A549 (cell line): ENCODE measurements around the gene PPP2R2C. TPM values are rescaled to one million over a fixed set of nuclear protein-coding genes. Genes with fewer than 3 reads are reported as not detected.

Source experiments
- ATAC-seq, 2 experiments: fragments of 200-7000 bp in 1 of 2; fragments of >200 bp in 1 of 2; cut with Nextera tagmentation in 1 of 2; cut with Tn5 transposase in 1 of 2; 3 replicates each; pipeline versions ENCODE4 v1.8.0 to v1.9.1; 2018 to 2020; ENCODE audit warnings: mild to moderate bottlenecking in 1 of 2, moderate library complexity in 1 of 2
- CTCF ChIA-PET: fragments of 300-600 bp; sonication (Branson Sonifier 250); formaldehyde crosslinking; extraction: SDS; loops from one replicate; lab custom pipeline; 2021; ENCODE audit warnings: antibody characterized with exemption, inconsistent platforms; lab: Yijun Ruan, JAX
- POLR2A ChIA-PET: fragments of 350-600 bp; formaldehyde crosslinking; extraction: SDS; loops from one replicate; lab custom pipeline; 2021; ENCODE audit warnings: antibody characterized with exemption, inconsistent platforms; lab: Yijun Ruan, JAX
- DNase-seq, 2 experiments: peaks; one replicate each; pipeline versions ENCODE4 v3.0.0 to v3.0.0-alpha.2; 2011 to 2016; ENCODE audit warnings: low read depth in 1 of 2, low spot score in 1 of 2
- FAIRE-seq: peaks from 2 replicates; lab custom pipeline; 2011; peaks lifted over from hg19 to GRCh38; lab: Jason Lieb, UNC
- H3K27ac ChIP-seq, 2 experiments: fragments of >200 bp; sonication (Bioruptor Twin); formaldehyde crosslinking; 3 replicates each; pipeline ENCODE4 v1.5.1; 2016 to 2017
- H3K4me1 ChIP-seq: fragments of >200 bp; sonication (Bioruptor Twin); formaldehyde crosslinking; 3 replicates; pipeline ENCODE4 v1.6.1; 2016
- H3K4me2 ChIP-seq: fragments of >200 bp; sonication (Bioruptor Twin); formaldehyde crosslinking; 3 replicates; pipeline ENCODE4 v1.6.1; 2016
- H3K4me3 ChIP-seq: fragments of >200 bp; sonication (Bioruptor Twin); formaldehyde crosslinking; 3 replicates; pipeline ENCODE4 v1.5.1; 2016
- H3K9me3 ChIP-seq: fragments of >200 bp; sonication (Bioruptor Twin); formaldehyde crosslinking; 3 replicates; pipeline ENCODE4 v1.6.1; 2016
- BHLHE40 ChIP-seq: IDR thresholded peaks from 2 replicates; pipeline ENCODE4 v1.6.1; 2012; ENCODE audit warnings: low read depth, low read length, inconsistent platforms
- CBX8 ChIP-seq: fragments of 200-600 bp; sonication (generic); IDR thresholded peaks from 2 replicates; pipeline ENCODE4 v1.6.1; 2016
- CEBPB ChIP-seq, 2 experiments: fragments of >200 bp in 1 of 2; sonication (Bioruptor Twin) in 1 of 2; formaldehyde crosslinking in 1 of 2; IDR thresholded peaks; 2 replicates each; pipeline ENCODE4 v1.6.1; 2012 to 2016
- CHD2 ChIP-seq: fragments of 150-350 bp; IDR thresholded peaks from 2 replicates; pipeline ENCODE4 v1.6.1; 2014; ENCODE audit warnings: low read length; ENCODE audit not compliant: partially characterized antibody
- CHD4 ChIP-seq: fragments of 200-600 bp; sonication (generic); IDR thresholded peaks from 2 replicates; pipeline ENCODE4 v1.6.1; 2016; ENCODE audit warnings: antibody characterized with exemption, mild to moderate bottlenecking, borderline replicate concordance
- ESRRA ChIP-seq: fragments of 150-350 bp; IDR thresholded peaks from 2 replicates; pipeline ENCODE4 v1.6.1; 2014; ENCODE audit warnings: mild to moderate bottlenecking, low read length, borderline replicate concordance
- FOSB ChIP-seq: fragments of 250-450 bp; sonication (Bioruptor Pico); IDR thresholded peaks from 2 replicates; pipeline ENCODE4 v1.5.0; 2020; ENCODE audit warnings: mild to moderate bottlenecking, moderate library complexity
- FOSL2 ChIP-seq, 2 experiments: fragments of 450-650 bp in 1 of 2; fragments of >200 bp in 1 of 2; sonication (Bioruptor Twin) in 1 of 2; formaldehyde crosslinking; IDR thresholded peaks; 2 replicates each; pipeline versions ENCODE4 v1.5.0 to v1.6.1; 2016 to 2020; ENCODE audit warnings: mild to moderate bottlenecking in 1 of 2, moderate library complexity in 1 of 2
- GATA3 ChIP-seq: IDR thresholded peaks from 2 replicates; pipeline ENCODE4 v1.6.1; 2012; ENCODE audit warnings: borderline replicate concordance
- HEYL ChIP-seq: fragments of 250-450 bp; sonication (Bioruptor Pico); IDR thresholded peaks from 2 replicates; pipeline ENCODE4 v1.8.0; 2021; ENCODE audit warnings: mild to moderate bottlenecking, moderate library complexity
- HOXB13 ChIP-seq: fragments of 250-450 bp; sonication (Bioruptor Pico); IDR thresholded peaks from 2 replicates; pipeline ENCODE4 v1.5.0; 2020; ENCODE audit warnings: low read depth, mild to moderate bottlenecking, moderate library complexity
- JUN ChIP-seq, 2 experiments: fragments of >200 bp; sonication (Bioruptor Twin); formaldehyde crosslinking; IDR thresholded peaks; 2 replicates in 1 of 2; 3 replicates in 1 of 2; pipeline ENCODE4 v1.6.1; 2016 to 2017
- JUNB ChIP-seq: fragments of >200 bp; sonication (Bioruptor Twin); formaldehyde crosslinking; IDR thresholded peaks from 2 replicates; pipeline ENCODE4 v1.6.1; 2016
- KDM1A ChIP-seq: fragments of 200-600 bp; sonication (generic); IDR thresholded peaks from 2 replicates; pipeline ENCODE4 v1.6.1; 2016; ENCODE audit warnings: low read depth, mild to moderate bottlenecking
- KDM5A ChIP-seq: fragments of 200-600 bp; sonication (generic); IDR thresholded peaks from 2 replicates; pipeline ENCODE4 v1.6.1; 2016; ENCODE audit warnings: antibody characterized with exemption, mild to moderate bottlenecking
- MAFK ChIP-seq: fragments of 450-650 bp; IDR thresholded peaks from 2 replicates; pipeline ENCODE4 v1.6.1; 2014; ENCODE audit not compliant: partially characterized antibody
- NFE2L2 ChIP-seq: fragments of 150-350 bp; conservative IDR thresholded peaks from 2 replicates; pipeline ENCODE4 v1.6.1; 2014; ENCODE audit warnings: low read length
- NPAS2 ChIP-seq: fragments of 250-450 bp; sonication (Bioruptor Pico); IDR thresholded peaks from 2 replicates; pipeline ENCODE4 v1.8.0; 2022; ENCODE audit warnings: mild to moderate bottlenecking, moderate library complexity, borderline replicate concordance
- NR3C1 ChIP-seq: fragments of >200 bp; sonication (Bioruptor Twin); formaldehyde crosslinking; IDR thresholded peaks from 3 replicates; pipeline ENCODE4 v1.6.1; 2017
- RAD21 ChIP-seq, 2 experiments: fragments of >200 bp in 1 of 2; sonication (Bioruptor Twin) in 1 of 2; formaldehyde crosslinking in 1 of 2; IDR thresholded peaks in 1 of 2; conservative IDR thresholded peaks in 1 of 2; 2 replicates in 1 of 2; 3 replicates in 1 of 2; pipeline ENCODE4 v1.6.1; 2012 to 2018; ENCODE audit warnings: inconsistent platforms in 1 of 2
- RCOR1 ChIP-seq: fragments of 150-350 bp; IDR thresholded peaks from 2 replicates; pipeline ENCODE4 v1.6.1; 2014; ENCODE audit warnings: antibody characterized with exemption, low read length, low read depth
- RFX5 ChIP-seq: fragments of 450-650 bp; IDR thresholded peaks from 2 replicates; pipeline ENCODE4 v1.7.1; 2014; ENCODE audit warnings: antibody characterized with exemption, mild to moderate bottlenecking, moderate library complexity
- ZC3H11A ChIP-seq: fragments of 450-650 bp; IDR thresholded peaks from 2 replicates; pipeline ENCODE4 v1.6.1; 2014; ENCODE audit warnings: antibody characterized with exemption, mild to moderate bottlenecking
- WGBS: methylation state at CpG from one replicate; pipeline ENCODE4 v1.1.6; 2017; ENCODE audit errors: missing lambda C conversion rate; 5-methylcytosine and 5-hydroxymethylcytosine counted together
- polyA plus RNA-seq, 4 experiments: library from polyadenylated mRNA; depleted of rRNA in 3 of 4; stranded (reverse); fragments of >200 nt; fragmentation: RNase III in 1 of 4; extraction: RNeasy Plus Mini Kit Qiagen cat#74134 plus additional on column Dnase treatment in 1 of 4; gene quantifications; 2 replicates in 3 of 4; 3 replicates in 1 of 4; pipeline ENCODE4 v1.2.3, GENCODE V29; 2011 to 2017
- TF ChIP-seq, protein P1 (sequence below): fragments of 200-600 bp; sonication (generic); IDR thresholded peaks from 2 replicates; pipeline ENCODE4 v1.6.1; 2016; ENCODE audit warnings: antibody characterized with exemption, mild to moderate bottlenecking, moderate library complexity
- TF ChIP-seq, protein P2 (sequence below): fragments of 250-450 bp; sonication (Bioruptor Pico); IDR thresholded peaks from 2 replicates; pipeline ENCODE4 v1.5.0; 2020; ENCODE audit warnings: low read depth, mild to moderate bottlenecking, moderate library complexity
- TF ChIP-seq, protein P3 (sequence below): fragments of 450-650 bp; IDR thresholded peaks from 2 replicates; pipeline ENCODE4 v1.6.1; 2014; ENCODE audit warnings: antibody characterized with exemption
- TF ChIP-seq, protein P4 (sequence below): fragments of >200 bp; sonication (Bioruptor Twin); formaldehyde crosslinking; IDR thresholded peaks from 3 replicates; pipeline ENCODE4 v1.6.1; 2016

Gene PPP2R2C
- polyA plus RNA-seq, 2 of the 4 experiments (the other 2 are of a cell fraction), result 23.9 to 29.4 TPM

DNA sequence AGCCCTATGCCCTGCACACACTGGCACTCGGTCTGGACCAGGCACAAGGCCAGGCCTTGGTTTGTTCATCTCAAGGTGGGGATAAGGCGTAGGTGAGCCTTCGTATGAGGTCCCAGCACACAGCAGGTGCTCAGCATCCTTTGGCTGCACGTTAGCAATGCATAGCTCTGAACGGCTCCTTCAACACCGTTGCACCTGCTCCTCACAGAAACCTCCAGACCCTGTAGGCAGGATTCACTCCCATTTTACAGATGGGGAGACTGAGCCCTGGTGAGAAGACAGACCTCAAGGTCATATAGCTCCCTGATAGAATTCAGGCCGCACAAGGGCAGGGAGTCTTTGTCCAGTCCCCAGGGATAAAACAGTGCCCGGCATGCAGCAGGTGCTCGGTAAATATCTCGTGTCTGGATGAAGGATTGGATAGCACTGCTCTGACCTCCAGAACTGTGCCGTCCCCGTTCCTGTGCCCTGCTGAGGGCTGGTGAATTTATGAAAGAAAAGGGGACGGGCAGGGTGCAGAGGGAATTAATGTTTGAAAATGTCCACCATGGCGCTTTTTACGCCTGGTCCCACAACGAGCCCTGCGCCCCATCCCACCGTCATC, 2.4 kb downstream of the PPP2R2C start:
- ChIA-PET CTCF (interaction anchor here (0.5 to 1.4 kb wide), 3 partner anchors 18 to 595 kb away, joined by 3 to 4 read pairs (median 3); no protein-coding TSS in a partner anchor), POLR2A (no interaction called here)
- H3K9me3 ChIP-seq, result no peaks in the 10 kb centered on the region
- peak overlapping the region; percentile 97 for H3K27ac ChIP-seq
- ATAC-seq, result no peak
- peak overlapping the region; percentile 96 for H3K4me2 ChIP-seq
- WGBS, result 36% methylated on average over 15 of the region's 18 CpGs
- TF ChIP-seq JUN (IDR thresholded peaks at IDR 0.05) (no peak), RCOR1 (no peak), BHLHE40 (no peak), ZC3H11A (no peak), CHD4 (0 out of 2 replicates have a peak, but pooled peaks have one; percentile 57), RAD21 (conservative IDR thresholded peaks at IDR 0.05 in 1 of 2, IDR thresholded peaks at IDR 0.05 in 1 of 2) (no peak), RFX5 (no peak), ESRRA (0 out of 2 replicates have a peak, but pooled peaks have one; percentile 17), KDM1A (0 out of 2 replicates have a peak, but pooled peaks have one; percentile 28), CHD2 (no peak)
- TF ChIP-seq, protein P1, sequence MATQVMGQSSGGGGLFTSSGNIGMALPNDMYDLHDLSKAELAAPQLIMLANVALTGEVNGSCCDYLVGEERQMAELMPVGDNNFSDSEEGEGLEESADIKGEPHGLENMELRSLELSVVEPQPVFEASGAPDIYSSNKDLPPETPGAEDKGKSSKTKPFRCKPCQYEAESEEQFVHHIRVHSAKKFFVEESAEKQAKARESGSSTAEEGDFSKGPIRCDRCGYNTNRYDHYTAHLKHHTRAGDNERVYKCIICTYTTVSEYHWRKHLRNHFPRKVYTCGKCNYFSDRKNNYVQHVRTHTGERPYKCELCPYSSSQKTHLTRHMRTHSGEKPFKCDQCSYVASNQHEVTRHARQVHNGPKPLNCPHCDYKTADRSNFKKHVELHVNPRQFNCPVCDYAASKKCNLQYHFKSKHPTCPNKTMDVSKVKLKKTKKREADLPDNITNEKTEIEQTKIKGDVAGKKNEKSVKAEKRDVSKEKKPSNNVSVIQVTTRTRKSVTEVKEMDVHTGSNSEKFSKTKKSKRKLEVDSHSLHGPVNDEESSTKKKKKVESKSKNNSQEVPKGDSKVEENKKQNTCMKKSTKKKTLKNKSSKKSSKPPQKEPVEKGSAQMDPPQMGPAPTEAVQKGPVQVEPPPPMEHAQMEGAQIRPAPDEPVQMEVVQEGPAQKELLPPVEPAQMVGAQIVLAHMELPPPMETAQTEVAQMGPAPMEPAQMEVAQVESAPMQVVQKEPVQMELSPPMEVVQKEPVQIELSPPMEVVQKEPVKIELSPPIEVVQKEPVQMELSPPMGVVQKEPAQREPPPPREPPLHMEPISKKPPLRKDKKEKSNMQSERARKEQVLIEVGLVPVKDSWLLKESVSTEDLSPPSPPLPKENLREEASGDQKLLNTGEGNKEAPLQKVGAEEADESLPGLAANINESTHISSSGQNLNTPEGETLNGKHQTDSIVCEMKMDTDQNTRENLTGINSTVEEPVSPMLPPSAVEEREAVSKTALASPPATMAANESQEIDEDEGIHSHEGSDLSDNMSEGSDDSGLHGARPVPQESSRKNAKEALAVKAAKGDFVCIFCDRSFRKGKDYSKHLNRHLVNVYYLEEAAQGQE, result no peak
- DNase-seq, result peak in 1 of 2 experiments; percentile 19
- peak overlapping the region; percentile 84 for H3K4me3 ChIP-seq
- H3K4me1 ChIP-seq, result peaks cover 11% of the 10 kb centered on the region; the same call in 2 of the 3 replicates
- no peak for FAIRE-seq

DNA sequence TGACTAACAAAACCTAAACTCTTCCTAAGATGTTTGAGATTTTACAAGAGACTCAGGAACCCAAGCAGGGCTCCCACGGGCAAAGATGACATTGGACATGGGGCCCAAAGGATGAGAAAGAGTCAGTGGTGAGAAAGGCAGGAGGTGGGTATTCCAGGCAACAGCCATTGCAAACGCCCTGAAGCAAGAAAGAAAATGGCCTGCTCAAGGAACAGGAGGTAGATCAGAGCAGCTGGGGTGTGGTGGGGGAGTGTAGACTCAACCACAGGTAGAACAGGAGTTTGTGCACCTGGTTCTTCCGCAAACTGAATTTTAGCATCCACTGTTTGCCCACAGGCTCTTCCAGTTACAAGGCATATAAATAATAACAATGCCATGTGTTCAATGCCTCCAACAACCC, 3.3 kb downstream of the PPP2R2C start:
- Histone ChIP-seq H3K4me1 (peaks cover 20% of the 10 kb centered on the region), H3K4me2 (no peak overlapping the region), H3K4me3 (no peak overlapping the region), H3K9me3 (no peaks in the 10 kb centered on the region), H3K27ac (no peak overlapping the region)
- ATAC-seq (no peak), DNase-seq (no peak), FAIRE-seq (no peak)
- POLR2A ChIA-PET, result no interaction called here
- 30% methylated on average over 3 of the region's 3 CpGs for WGBS
- CTCF ChIA-PET, result no interaction called here
- TF ChIP-seq MAFK, result no peak
- TF ChIP-seq RAD21 (conservative IDR thresholded peaks at IDR 0.05 in 1 of 2, IDR thresholded peaks at IDR 0.05 in 1 of 2), result no peak
- TF ChIP-seq HEYL (CRISPR knock-in tag), result no peak
- TF ChIP-seq NR3C1, result no peak
- TF ChIP-seq FOSL2 (IDR thresholded peaks at IDR 0.05), result no peak
- no peak for TF ChIP-seq FOSL2 (CRISPR knock-in tag; IDR thresholded peaks at IDR 0.05)
- TF ChIP-seq KDM5A, result no peak
- TF ChIP-seq, protein P2, sequence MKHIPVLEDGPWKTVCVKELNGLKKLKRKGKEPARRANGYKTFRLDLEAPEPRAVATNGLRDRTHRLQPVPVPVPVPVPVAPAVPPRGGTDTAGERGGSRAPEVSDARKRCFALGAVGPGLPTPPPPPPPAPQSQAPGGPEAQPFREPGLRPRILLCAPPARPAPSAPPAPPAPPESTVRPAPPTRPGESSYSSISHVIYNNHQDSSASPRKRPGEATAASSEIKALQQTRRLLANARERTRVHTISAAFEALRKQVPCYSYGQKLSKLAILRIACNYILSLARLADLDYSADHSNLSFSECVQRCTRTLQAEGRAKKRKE (CRISPR knock-in tag), result no peak
- TF ChIP-seq ESRRA, result no peak
- TF ChIP-seq CBX8, result no peak
- no peak for TF ChIP-seq NFE2L2
- TF ChIP-seq, protein P3, sequence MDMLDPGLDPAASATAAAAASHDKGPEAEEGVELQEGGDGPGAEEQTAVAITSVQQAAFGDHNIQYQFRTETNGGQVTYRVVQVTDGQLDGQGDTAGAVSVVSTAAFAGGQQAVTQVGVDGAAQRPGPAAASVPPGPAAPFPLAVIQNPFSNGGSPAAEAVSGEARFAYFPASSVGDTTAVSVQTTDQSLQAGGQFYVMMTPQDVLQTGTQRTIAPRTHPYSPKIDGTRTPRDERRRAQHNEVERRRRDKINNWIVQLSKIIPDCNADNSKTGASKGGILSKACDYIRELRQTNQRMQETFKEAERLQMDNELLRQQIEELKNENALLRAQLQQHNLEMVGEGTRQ, result no peak
- no peak for TF ChIP-seq CHD2
- no peak for TF ChIP-seq JUNB
- TF ChIP-seq FOSB (CRISPR knock-in tag), result no peak
- no peak for TF ChIP-seq CEBPB (IDR thresholded peaks at IDR 0.05)
- TF ChIP-seq RCOR1, result no peak
- no peak for TF ChIP-seq HOXB13
- TF ChIP-seq GATA3, result no peak
- no peak for TF ChIP-seq NPAS2
- TF ChIP-seq, protein P4, sequence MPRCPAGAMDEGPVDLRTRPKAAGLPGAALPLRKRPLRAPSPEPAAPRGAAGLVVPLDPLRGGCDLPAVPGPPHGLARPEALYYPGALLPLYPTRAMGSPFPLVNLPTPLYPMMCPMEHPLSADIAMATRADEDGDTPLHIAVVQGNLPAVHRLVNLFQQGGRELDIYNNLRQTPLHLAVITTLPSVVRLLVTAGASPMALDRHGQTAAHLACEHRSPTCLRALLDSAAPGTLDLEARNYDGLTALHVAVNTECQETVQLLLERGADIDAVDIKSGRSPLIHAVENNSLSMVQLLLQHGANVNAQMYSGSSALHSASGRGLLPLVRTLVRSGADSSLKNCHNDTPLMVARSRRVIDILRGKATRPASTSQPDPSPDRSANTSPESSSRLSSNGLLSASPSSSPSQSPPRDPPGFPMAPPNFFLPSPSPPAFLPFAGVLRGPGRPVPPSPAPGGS, result no peak
